NCI-H774 (cell line): ENCODE results near the gene PWWP2A.
A peak's percentile ranks its signal among the peaks of the same experiment; 100 is the strongest.

Experiments used
- DNase-seq: peaks from one replicate; lab custom pipeline; 2025; lab: John Stamatoyannopoulos, UW

The PWWP2A gene

GRCh38 chr5:160129841-160130240, 10.6 kb upstream of the PWWP2A start:
- DNase-seq, result no peak

- DNase-seq, result no peak
These were observed 9.4 kb upstream of the PWWP2A start for GRCh38 chr5:160128632-160129031.

- no peak for DNase-seq
These were observed 636 bp upstream of the PWWP2A start for GRCh38 chr5:160119905-160120266.

- DNase-seq, result peak; percentile 28
These were observed 705 bp downstream of the PWWP2A start for GRCh38 chr5:160118349-160119141.

- no peak for DNase-seq
These were observed 2.3 kb downstream of the PWWP2A start for GRCh38 chr5:160116991-160117390.

GRCh38 chr5:160108124-160108523, 11.1 kb downstream of the PWWP2A start:
- DNase-seq, result no peak

GRCh38 chr5:160105686-160106360, 13.4 kb downstream of the PWWP2A start:
- DNase-seq, result no peak

GRCh38 chr5:160097991-160098390, 21.3 kb downstream of the PWWP2A start:
- DNase-seq, result no peak

GRCh38 chr5:160096178-160096577, 23.1 kb downstream of the PWWP2A start:
- DNase-seq, result no peak

GRCh38 chr5:160092960-160093707, 26.1 kb downstream of the PWWP2A start:
- DNase-seq, result no peak

- DNase-seq, result no peak
These were observed 26.7 kb downstream of the PWWP2A start for GRCh38 chr5:160092514-160092913.

- DNase-seq, result no peak
These were observed 29.2 kb downstream of the PWWP2A start for GRCh38 chr5:160090059-160090458.

- no peak for DNase-seq
These were observed 29.7 kb downstream of the PWWP2A start for GRCh38 chr5:160089531-160089930.

GRCh38 chr5:160088805-160089204, 30.4 kb downstream of the PWWP2A start:
- no peak for DNase-seq

- no peak for DNase-seq
These were observed 32.1 kb downstream of the PWWP2A start for GRCh38 chr5:160087199-160087598.

GRCh38 chr5:160084144-160084543, 35.1 kb downstream of the PWWP2A start:
- DNase-seq, result no peak

- no peak for DNase-seq
These were observed 35.7 kb downstream of the PWWP2A start for GRCh38 chr5:160083501-160083900.

GRCh38 chr5:160082614-160083500, 36.4 kb downstream of the PWWP2A start:
- no peak for DNase-seq

- DNase-seq, result no peak
These were observed 37.8 kb downstream of the PWWP2A start for GRCh38 chr5:160081495-160081894.

GRCh38 chr5:160079753-160080152, 39.5 kb downstream of the PWWP2A start:
- no peak for DNase-seq

- no peak for DNase-seq
These were observed 42.3 kb downstream of the PWWP2A start for GRCh38 chr5:160076997-160077396.

GRCh38 chr5:160075073-160075472, 44.2 kb downstream of the PWWP2A start:
- DNase-seq, result no peak
